Measurements from ENCODE around the gene MYMX. TPM values are rescaled to one million over a fixed set of nuclear protein-coding genes. Genes with fewer than 3 reads are reported as not detected.
"Not testable (repeated sequence)": the region's sequence is repeated elsewhere in the genome, so short reads cannot be mapped to it uniquely, and the experiment has no call there.

The MYMX gene
- total RNA-seq, 1 donor from 2014 or later, result 11.2 TPM

- TF ChIP-seq, protein P1, sequence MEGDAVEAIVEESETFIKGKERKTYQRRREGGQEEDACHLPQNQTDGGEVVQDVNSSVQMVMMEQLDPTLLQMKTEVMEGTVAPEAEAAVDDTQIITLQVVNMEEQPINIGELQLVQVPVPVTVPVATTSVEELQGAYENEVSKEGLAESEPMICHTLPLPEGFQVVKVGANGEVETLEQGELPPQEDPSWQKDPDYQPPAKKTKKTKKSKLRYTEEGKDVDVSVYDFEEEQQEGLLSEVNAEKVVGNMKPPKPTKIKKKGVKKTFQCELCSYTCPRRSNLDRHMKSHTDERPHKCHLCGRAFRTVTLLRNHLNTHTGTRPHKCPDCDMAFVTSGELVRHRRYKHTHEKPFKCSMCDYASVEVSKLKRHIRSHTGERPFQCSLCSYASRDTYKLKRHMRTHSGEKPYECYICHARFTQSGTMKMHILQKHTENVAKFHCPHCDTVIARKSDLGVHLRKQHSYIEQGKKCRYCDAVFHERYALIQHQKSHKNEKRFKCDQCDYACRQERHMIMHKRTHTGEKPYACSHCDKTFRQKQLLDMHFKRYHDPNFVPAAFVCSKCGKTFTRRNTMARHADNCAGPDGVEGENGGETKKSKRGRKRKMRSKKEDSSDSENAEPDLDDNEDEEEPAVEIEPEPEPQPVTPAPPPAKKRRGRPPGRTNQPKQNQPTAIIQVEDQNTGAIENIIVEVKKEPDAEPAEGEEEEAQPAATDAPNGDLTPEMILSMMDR (IDR thresholded peaks at IDR 0.05; ENCODE audit: unreplicated experiment), result no peak
- Mint-ChIP-seq H3K27me3 (ENCODE audit: unreplicated experiment) (peaks cover 3% of the 10 kb centered on the region), H3K36me3 (ENCODE audit: low read depth, unreplicated experiment) (peaks cover 41% of the 10 kb centered on the region), H3K4me1 (ENCODE audit: unreplicated experiment) (peaks cover 36% of the 10 kb centered on the region), H3K4me3 (ENCODE audit: unreplicated experiment) (no peak overlapping the region), H3K9me3 (ENCODE audit: unreplicated experiment) (no peaks in the 10 kb centered on the region), H3K27ac (ENCODE audit: unreplicated experiment) (no peak overlapping the region)
- no peak for DNase-seq (ENCODE audit: low spot score)
These were observed 11.3 kb downstream of the MYMX start for GRCh38 chr6:44228031-44228430.

- Mint-ChIP-seq H3K4me1 (ENCODE audit: unreplicated experiment) (peaks cover 39% of the 10 kb centered on the region), H3K27ac (ENCODE audit: unreplicated experiment) (no peak overlapping the region), H3K4me3 (ENCODE audit: unreplicated experiment) (no peak overlapping the region), H3K9me3 (ENCODE audit: unreplicated experiment) (no peaks in the 10 kb centered on the region), H3K27me3 (ENCODE audit: unreplicated experiment) (peaks cover 4% of the 10 kb centered on the region), H3K36me3 (ENCODE audit: low read depth, unreplicated experiment) (peaks cover 43% of the 10 kb centered on the region)
- TF ChIP-seq, protein P1 (IDR thresholded peaks at IDR 0.05; ENCODE audit: unreplicated experiment), result no peak
- DNase-seq (ENCODE audit: low spot score), result no peak
These were observed 11.7 kb downstream of the MYMX start for GRCh38 chr6:44228433-44228832.

GRCh38 chr6:44228836-44229235 is 12.1 kb downstream of the MYMX start:
- Mint-ChIP-seq H3K27me3 (ENCODE audit: unreplicated experiment) (peaks cover 8% of the 10 kb centered on the region), H3K4me1 (ENCODE audit: unreplicated experiment) (peaks cover 43% of the 10 kb centered on the region), H3K27ac (ENCODE audit: unreplicated experiment) (no peak overlapping the region), H3K36me3 (ENCODE audit: low read depth, unreplicated experiment) (peaks cover 47% of the 10 kb centered on the region), H3K4me3 (ENCODE audit: unreplicated experiment) (no peak overlapping the region), H3K9me3 (ENCODE audit: unreplicated experiment) (no peaks in the 10 kb centered on the region)
- no peak for DNase-seq (ENCODE audit: low spot score)
- TF ChIP-seq, protein P1 (IDR thresholded peaks at IDR 0.05; ENCODE audit: unreplicated experiment), result no peak

GRCh38 chr6:44229376-44230033 is 12.8 kb downstream of the MYMX start:
- TF ChIP-seq, protein P1 (IDR thresholded peaks at IDR 0.05; ENCODE audit: unreplicated experiment), result no peak
- no peaks in the 10 kb centered on the region for H3K9me3 Mint-ChIP-seq (ENCODE audit: unreplicated experiment)
- no peak overlapping the region for H3K27ac Mint-ChIP-seq (ENCODE audit: unreplicated experiment)
- peaks cover 8% of the 10 kb centered on the region for H3K27me3 Mint-ChIP-seq (ENCODE audit: unreplicated experiment)
- no peak overlapping the region for H3K4me3 Mint-ChIP-seq (ENCODE audit: unreplicated experiment)
- peaks cover 42% of the 10 kb centered on the region for H3K4me1 Mint-ChIP-seq (ENCODE audit: unreplicated experiment)
- peaks cover 47% of the 10 kb centered on the region for H3K36me3 Mint-ChIP-seq (ENCODE audit: low read depth, unreplicated experiment)
- DNase-seq (ENCODE audit: low spot score), result no peak

DNA sequence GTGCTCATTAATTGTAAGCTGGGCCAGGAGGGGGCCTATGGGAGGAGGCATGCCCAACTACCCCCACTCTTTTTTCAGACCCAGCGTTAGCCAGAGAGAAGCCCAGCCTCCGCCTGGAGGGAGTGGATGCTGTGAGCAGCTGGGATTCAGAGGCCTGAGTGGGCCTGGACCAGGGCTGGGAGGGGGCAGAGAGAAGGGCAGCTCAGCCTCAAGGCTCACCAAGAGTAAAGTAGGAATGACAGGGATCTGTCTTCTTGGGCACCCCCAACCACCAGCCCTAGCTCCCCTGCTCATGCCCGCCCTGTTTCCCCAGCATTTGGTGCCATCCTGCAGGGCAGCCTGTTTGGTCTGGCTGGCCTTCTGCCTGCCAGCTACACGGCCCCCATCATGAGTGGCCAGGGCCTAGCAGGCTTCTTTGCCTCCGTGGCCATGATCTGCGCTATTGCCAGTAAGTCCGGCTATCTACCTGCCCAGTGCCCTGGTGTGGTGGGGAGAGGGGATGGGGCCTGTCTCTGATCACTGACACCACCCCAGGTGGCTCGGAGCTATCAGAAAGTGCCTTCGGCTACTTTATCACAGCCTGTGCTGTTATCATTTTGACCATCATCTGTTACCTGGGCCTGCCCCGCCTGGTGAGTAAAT is 13.4 kb downstream of the MYMX start:
- Mint-ChIP-seq H3K27ac (ENCODE audit: unreplicated experiment) (no peak overlapping the region), H3K27me3 (ENCODE audit: unreplicated experiment) (peaks cover 8% of the 10 kb centered on the region), H3K36me3 (ENCODE audit: low read depth, unreplicated experiment) (peaks cover 51% of the 10 kb centered on the region), H3K4me1 (ENCODE audit: unreplicated experiment) (peaks cover 43% of the 10 kb centered on the region), H3K9me3 (ENCODE audit: unreplicated experiment) (no peaks in the 10 kb centered on the region), H3K4me3 (ENCODE audit: unreplicated experiment) (no peak overlapping the region)
- DNase-seq (ENCODE audit: low spot score), result no peak
- TF ChIP-seq, protein P1 (IDR thresholded peaks at IDR 0.05; ENCODE audit: unreplicated experiment), result no peak

DNA sequence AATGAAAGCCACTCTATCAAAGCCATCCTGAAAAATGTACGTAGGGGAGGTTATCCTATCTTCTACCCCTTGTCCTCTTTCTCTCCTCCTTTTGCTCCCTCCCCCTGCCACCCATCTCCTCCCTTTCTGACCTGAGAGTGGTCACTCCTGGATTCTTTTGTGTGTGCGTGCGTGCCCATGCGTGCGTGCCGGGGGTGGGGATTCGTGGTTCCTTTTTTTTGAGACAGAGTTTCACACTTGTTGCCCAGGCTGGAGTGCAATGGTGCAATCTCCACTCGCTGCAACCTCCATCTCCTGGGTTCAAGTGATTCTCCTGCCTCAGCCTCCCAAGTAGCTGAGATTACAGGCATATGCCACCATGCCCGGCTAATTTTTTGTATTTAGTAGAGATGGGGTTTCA is 14.7 kb downstream of the MYMX start:
- H3K4me3 Mint-ChIP-seq (ENCODE audit: unreplicated experiment), result not testable (repeated sequence)
- Mint-ChIP-seq H3K36me3 (ENCODE audit: low read depth, unreplicated experiment) (peaks cover 59% of the 10 kb centered on the region), H3K4me1 (ENCODE audit: unreplicated experiment) (peaks cover 39% of the 10 kb centered on the region)

More for the DNA sequence above, 14.7 kb downstream of the MYMX start:
- not testable (repeated sequence) for H3K27ac Mint-ChIP-seq (ENCODE audit: unreplicated experiment); DNase-seq (ENCODE audit: low spot score); H3K9me3 Mint-ChIP-seq (ENCODE audit: unreplicated experiment)
- peaks cover 12% of the 10 kb centered on the region for H3K27me3 Mint-ChIP-seq (ENCODE audit: unreplicated experiment)
